ENCODE results near the gene MCC.

The MCC gene

DNA sequence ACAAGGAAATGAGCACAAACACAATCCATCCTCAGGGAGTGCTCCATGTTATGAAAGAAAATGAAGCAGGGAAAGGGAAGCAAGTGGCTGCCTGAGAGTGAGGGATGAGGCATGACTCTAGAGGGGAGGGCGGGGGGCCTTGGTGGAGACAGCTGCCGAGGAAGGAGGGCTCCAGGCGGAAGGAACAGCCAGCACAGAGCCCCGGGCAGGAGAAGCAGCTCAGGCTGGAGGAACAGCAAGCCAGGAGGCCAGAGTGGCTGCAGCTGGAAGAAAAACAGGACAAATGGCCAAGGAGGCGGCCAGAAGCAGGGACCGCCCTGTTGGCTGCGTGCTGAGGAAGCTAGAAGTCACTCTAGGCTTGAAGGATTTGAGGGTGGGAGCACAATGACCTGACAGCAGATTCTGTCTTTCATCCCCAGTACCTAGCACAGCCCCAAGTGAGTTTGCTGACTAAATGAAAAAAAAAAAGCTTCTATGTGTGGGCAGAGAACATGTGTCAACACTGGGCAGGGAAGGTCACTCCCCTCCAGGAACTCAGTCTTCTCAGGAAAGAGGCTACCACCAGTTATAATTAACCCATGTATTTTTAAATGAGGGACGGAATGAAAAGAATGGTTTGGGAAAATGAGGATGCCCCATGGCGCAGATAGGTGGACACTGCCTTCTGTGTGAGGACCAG, 368.9 kb downstream of the MCC start:
- Histone ChIP-seq H3K9ac (ENCODE audit: low read depth in 1 of 2, low read length in 2 of 2) (no peak overlapping the region), H3K4me1 (ENCODE audit: control insufficient read depth in 2 of 2, insufficient read depth in 2 of 2, low read length in 2 of 2) (no peaks in the 10 kb centered on the region), H3K9me3 (ENCODE audit: control insufficient read depth in 2 of 2, low read length in 2 of 2) (no peaks in the 10 kb centered on the region), H3K27ac (ENCODE audit: low read depth in 2 of 2, low read length in 2 of 2) (no peak overlapping the region), H3K36me3 (ENCODE audit: control insufficient read depth in 2 of 2, insufficient read depth in 2 of 2, low read length in 2 of 2) (no peaks in the 10 kb centered on the region), H3K4me3 (ENCODE audit: low read length in 2 of 2) (no peak overlapping the region), H3K27me3 (ENCODE audit: control insufficient read depth in 2 of 2, insufficient read depth in 2 of 2, low read length in 2 of 2) (no peaks in the 10 kb centered on the region)

DNA sequence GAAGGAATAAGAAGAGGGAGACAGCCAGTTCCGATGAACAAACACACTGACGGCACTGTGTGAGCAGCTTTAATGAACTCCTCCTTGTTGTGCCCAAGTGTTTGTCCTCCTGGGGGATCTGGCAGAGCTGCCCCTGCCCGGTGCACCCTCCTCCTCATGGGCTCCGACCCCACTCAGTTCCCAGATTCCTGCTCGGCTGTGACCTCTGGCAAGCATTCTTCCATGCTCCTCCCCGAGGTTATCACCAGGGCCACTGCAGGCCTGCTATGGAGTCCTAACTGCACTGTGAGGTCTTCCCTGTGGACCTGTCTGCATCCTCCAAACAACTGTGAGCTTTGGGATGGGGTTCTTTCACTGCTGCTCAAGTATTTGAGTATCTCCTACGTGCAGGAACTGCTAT, 369.5 kb downstream of the MCC start:
- H3K27ac ChIP-seq (ENCODE audit: low read depth in 2 of 2, low read length in 2 of 2) = no peak overlapping the region
- no peak overlapping the region for H3K9ac ChIP-seq (ENCODE audit: low read depth in 1 of 2, low read length in 2 of 2)

DNA sequence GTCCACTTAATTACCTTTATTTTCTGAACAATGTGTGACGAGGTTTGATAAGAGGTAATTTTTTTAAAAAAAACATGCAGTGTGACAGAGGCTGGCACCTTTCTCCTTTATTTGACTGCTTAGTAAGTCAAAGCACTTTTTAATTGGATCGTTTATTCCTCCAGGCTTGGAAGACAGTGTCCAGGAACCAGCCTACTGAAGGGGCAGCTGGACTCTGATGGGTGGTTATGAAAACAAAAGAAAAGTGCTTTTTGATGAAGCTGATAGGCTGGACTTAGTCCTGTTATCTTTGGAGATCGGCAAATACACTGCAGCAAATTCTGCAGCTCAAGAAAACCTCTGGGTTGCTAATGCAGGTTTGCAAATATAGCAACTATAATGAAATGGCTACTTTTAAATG, 370.0 kb downstream of the MCC start:
- Histone ChIP-seq H3K9me3 (ENCODE audit: control insufficient read depth in 2 of 2, low read length in 2 of 2) (no peaks in the 10 kb centered on the region), H3K36me3 (ENCODE audit: control insufficient read depth in 2 of 2, insufficient read depth in 2 of 2, low read length in 2 of 2) (no peaks in the 10 kb centered on the region), H3K27ac (ENCODE audit: low read depth in 2 of 2, low read length in 2 of 2) (no peak overlapping the region), H3K9ac (ENCODE audit: low read depth in 1 of 2, low read length in 2 of 2) (no peak overlapping the region), H3K4me1 (ENCODE audit: control insufficient read depth in 2 of 2, insufficient read depth in 2 of 2, low read length in 2 of 2) (no peaks in the 10 kb centered on the region), H3K4me3 (ENCODE audit: low read length in 2 of 2) (no peak overlapping the region), H3K27me3 (ENCODE audit: control insufficient read depth in 2 of 2, insufficient read depth in 2 of 2, low read length in 2 of 2) (no peaks in the 10 kb centered on the region)

More for the DNA sequence above, 369.5 kb downstream of the MCC start:
- H3K9me3 ChIP-seq (ENCODE audit: control insufficient read depth in 2 of 2, low read length in 2 of 2) = no peaks in the 10 kb centered on the region
- no peaks in the 10 kb centered on the region for H3K36me3 ChIP-seq (ENCODE audit: control insufficient read depth in 2 of 2, insufficient read depth in 2 of 2, low read length in 2 of 2)
- H3K4me3 ChIP-seq (ENCODE audit: low read length in 2 of 2) = no peak overlapping the region
- no peaks in the 10 kb centered on the region for H3K4me1 ChIP-seq (ENCODE audit: control insufficient read depth in 2 of 2, insufficient read depth in 2 of 2, low read length in 2 of 2)
- H3K27me3 ChIP-seq (ENCODE audit: control insufficient read depth in 2 of 2, insufficient read depth in 2 of 2, low read length in 2 of 2) = no peaks in the 10 kb centered on the region

DNA sequence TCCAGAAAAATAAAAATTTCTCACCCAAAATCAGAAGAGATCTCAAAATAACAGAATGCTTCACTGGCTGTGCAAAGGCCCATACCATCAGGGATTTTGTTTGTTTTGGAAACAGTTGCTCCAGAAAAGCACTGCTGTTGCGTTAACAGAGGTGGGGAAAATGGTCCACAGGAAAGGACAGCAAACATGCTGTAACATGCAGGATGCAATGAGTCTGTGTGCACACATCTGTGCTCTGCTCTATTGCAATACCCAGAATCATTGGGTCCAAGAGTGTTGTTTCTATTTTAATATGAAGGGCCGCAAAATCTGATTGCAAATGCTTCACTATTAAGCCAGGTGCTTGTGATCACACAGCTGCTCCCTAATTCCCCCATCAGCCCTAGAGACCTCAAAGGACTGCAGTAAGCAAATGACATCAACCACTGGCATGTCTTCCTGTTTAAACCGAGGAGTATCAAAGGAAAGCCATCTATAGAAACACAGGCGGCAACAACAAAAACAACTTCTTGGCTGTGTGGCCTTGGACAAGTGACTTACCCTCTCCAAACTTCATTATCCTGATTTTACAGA, 370.6 kb downstream of the MCC start:
- Histone ChIP-seq H3K9ac (ENCODE audit: low read depth in 1 of 2, low read length in 2 of 2) (no peak overlapping the region), H3K4me3 (ENCODE audit: low read length in 2 of 2) (no peak overlapping the region), H3K27ac (ENCODE audit: low read depth in 2 of 2, low read length in 2 of 2) (no peak overlapping the region), H3K27me3 (ENCODE audit: control insufficient read depth in 2 of 2, insufficient read depth in 2 of 2, low read length in 2 of 2) (no peaks in the 10 kb centered on the region), H3K9me3 (ENCODE audit: control insufficient read depth in 2 of 2, low read length in 2 of 2) (no peaks in the 10 kb centered on the region), H3K36me3 (ENCODE audit: control insufficient read depth in 2 of 2, insufficient read depth in 2 of 2, low read length in 2 of 2) (no peaks in the 10 kb centered on the region), H3K4me1 (ENCODE audit: control insufficient read depth in 2 of 2, insufficient read depth in 2 of 2, low read length in 2 of 2) (no peaks in the 10 kb centered on the region)

DNA sequence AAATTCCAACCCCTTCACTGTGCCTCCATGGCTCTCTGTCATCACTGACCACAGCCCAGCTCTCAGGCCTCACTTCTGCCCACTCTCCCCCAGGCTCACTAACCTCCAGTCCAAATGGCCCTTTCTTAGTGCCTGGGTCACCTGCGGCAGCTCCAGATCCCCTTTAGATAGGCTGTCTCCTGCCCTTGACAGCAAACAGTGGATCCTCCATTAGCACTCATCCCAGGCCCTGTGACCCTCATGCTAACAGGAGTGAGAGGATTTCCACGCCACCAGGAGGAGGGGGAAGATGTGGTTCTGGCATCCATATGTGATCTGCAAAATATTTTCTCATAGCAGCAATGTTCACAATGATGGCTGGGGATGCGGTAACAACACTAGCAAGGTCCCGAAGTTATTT, 372.3 kb downstream of the MCC start:
- Histone ChIP-seq H3K36me3 (ENCODE audit: control insufficient read depth in 2 of 2, insufficient read depth in 2 of 2, low read length in 2 of 2) (no peaks in the 10 kb centered on the region), H3K9me3 (ENCODE audit: control insufficient read depth in 2 of 2, low read length in 2 of 2) (no peaks in the 10 kb centered on the region), H3K9ac (ENCODE audit: low read depth in 1 of 2, low read length in 2 of 2) (no peak overlapping the region), H3K4me3 (ENCODE audit: low read length in 2 of 2) (no peak overlapping the region), H3K27ac (ENCODE audit: low read depth in 2 of 2, low read length in 2 of 2) (peak overlapping the region in 1 of 2 donors; percentile 24), H3K27me3 (ENCODE audit: control insufficient read depth in 2 of 2, insufficient read depth in 2 of 2, low read length in 2 of 2) (no peaks in the 10 kb centered on the region), H3K4me1 (ENCODE audit: control insufficient read depth in 2 of 2, insufficient read depth in 2 of 2, low read length in 2 of 2) (no peaks in the 10 kb centered on the region)

DNA sequence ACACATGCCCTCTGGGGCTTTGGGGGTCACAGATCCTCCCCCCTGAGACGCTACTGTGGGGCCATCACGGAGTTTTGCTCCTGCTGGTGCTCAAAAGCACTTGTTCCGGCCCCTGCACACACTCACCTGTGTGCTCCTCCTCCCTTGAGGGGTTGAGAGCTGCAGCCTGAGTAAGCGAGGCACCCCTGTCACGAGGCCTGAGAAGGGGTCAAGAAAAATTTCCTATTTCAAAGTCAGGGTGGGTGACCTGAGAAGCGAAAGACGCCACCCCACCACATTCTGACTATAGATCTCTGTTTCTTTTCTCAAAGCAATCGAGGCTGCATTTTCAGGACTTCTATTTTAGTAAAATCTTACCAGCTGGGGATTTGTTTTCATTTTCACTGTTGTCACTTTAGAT, 373.2 kb downstream of the MCC start:
- no peaks in the 10 kb centered on the region for H3K9me3 ChIP-seq (ENCODE audit: control insufficient read depth in 2 of 2, low read length in 2 of 2)
- H3K36me3 ChIP-seq (ENCODE audit: control insufficient read depth in 2 of 2, insufficient read depth in 2 of 2, low read length in 2 of 2) = no peaks in the 10 kb centered on the region
- H3K4me1 ChIP-seq (ENCODE audit: control insufficient read depth in 2 of 2, insufficient read depth in 2 of 2, low read length in 2 of 2) = no peaks in the 10 kb centered on the region
- H3K4me3 ChIP-seq (ENCODE audit: low read length in 2 of 2) = no peak overlapping the region
- H3K27ac ChIP-seq (ENCODE audit: low read depth in 2 of 2, low read length in 2 of 2) = peak overlapping the region in 1 of 2 donors; percentile 50
- H3K27me3 ChIP-seq (ENCODE audit: control insufficient read depth in 2 of 2, insufficient read depth in 2 of 2, low read length in 2 of 2) = no peaks in the 10 kb centered on the region
- H3K9ac ChIP-seq (ENCODE audit: low read depth in 1 of 2, low read length in 2 of 2) = no peak overlapping the region

DNA sequence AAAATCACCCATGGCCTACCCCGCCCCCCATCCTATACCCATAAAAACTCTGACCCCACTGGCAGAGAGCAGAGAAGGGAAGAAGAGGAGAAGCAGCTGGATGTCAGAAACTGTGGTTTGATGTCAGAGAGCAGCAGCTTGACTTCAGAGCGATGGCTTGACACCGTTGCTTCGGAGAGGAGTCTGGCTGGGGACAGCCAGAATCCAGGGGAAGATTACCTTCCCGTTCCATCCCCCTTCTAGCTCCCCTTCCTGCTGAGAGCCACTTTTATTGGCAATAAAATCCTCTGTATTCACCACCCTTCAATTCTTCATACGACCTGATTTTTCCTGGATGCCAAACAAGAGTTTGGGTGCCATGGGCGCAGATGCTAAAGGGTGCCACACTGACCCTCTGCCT, 373.7 kb downstream of the MCC start:
- Histone ChIP-seq H3K4me3 (ENCODE audit: low read length in 2 of 2) (no peak overlapping the region), H3K27ac (ENCODE audit: low read depth in 2 of 2, low read length in 2 of 2) (peak overlapping the region in 1 of 2 donors; percentile 26), H3K27me3 (ENCODE audit: control insufficient read depth in 2 of 2, insufficient read depth in 2 of 2, low read length in 2 of 2) (no peaks in the 10 kb centered on the region), H3K9me3 (ENCODE audit: control insufficient read depth in 2 of 2, low read length in 2 of 2) (no peaks in the 10 kb centered on the region), H3K9ac (ENCODE audit: low read depth in 1 of 2, low read length in 2 of 2) (no peak overlapping the region), H3K36me3 (ENCODE audit: control insufficient read depth in 2 of 2, insufficient read depth in 2 of 2, low read length in 2 of 2) (no peaks in the 10 kb centered on the region), H3K4me1 (ENCODE audit: control insufficient read depth in 2 of 2, insufficient read depth in 2 of 2, low read length in 2 of 2) (no peaks in the 10 kb centered on the region)

DNA sequence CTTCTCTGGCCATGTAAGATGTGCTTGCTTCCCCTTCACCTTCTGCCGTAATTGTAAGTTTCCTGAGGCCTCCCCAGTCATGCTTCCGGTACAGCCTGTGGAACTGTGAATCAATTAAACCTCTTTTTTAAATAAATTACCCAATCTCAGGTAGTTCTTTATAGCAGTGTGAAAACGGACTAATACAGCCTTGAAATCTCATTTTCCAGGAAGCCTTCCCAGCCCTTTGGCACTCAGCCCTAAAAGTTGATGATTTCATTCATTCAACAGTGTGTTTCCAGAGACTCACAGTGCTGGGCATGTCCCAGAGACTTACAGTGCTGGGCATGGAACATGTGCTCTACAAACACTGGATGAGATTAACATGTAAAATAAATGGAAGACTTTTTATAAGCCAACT, 375.8 kb downstream of the MCC start:
- Histone ChIP-seq H3K9ac (ENCODE audit: low read depth in 1 of 2, low read length in 2 of 2) (no peak overlapping the region), H3K27ac (ENCODE audit: low read depth in 2 of 2, low read length in 2 of 2) (no peak overlapping the region), H3K4me1 (ENCODE audit: control insufficient read depth in 2 of 2, insufficient read depth in 2 of 2, low read length in 2 of 2) (no peaks in the 10 kb centered on the region), H3K27me3 (ENCODE audit: control insufficient read depth in 2 of 2, insufficient read depth in 2 of 2, low read length in 2 of 2) (no peaks in the 10 kb centered on the region), H3K4me3 (ENCODE audit: low read length in 2 of 2) (no peak overlapping the region), H3K9me3 (ENCODE audit: control insufficient read depth in 2 of 2, low read length in 2 of 2) (no peaks in the 10 kb centered on the region), H3K36me3 (ENCODE audit: control insufficient read depth in 2 of 2, insufficient read depth in 2 of 2, low read length in 2 of 2) (no peaks in the 10 kb centered on the region)

DNA sequence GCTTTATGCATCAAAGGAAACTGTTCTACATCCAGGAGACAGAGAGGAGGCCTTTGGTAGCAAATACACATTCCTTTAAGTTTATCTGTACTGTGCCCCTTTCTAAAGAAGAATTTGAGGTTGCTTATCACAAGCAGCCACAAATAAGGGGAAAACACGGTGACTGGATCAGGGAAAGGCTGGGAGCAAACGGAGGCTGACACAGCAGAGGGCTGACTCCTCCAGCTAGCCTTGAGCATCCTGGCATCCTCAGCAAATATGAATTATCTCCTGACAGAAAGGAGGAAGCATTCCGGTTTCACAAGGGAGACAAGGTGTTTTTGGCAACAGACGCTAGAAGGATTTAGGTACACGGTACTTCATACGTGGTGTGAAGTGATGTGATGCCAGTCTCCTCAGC, 378.1 kb downstream of the MCC start:
- H3K4me1 ChIP-seq (ENCODE audit: control insufficient read depth in 2 of 2, insufficient read depth in 2 of 2, low read length in 2 of 2) = no peaks in the 10 kb centered on the region

DNA sequence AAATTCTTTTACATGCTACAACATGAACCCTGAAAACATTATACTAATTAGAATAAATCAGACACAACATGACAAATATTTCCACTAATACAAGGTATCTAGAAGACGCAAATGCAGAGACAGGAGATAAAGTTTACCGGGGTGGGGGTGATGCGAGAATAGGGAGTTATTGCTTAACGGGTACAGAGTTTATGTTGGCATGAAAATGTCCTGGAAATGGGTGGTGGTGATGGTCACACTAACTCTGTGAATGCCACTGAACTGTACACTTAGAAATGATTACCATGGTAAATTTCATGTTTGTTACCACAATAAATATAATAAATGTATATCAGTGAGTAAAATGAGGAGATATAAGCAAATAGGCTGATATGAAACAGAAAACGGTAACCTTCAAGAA, 378.9 kb downstream of the MCC start:
- Histone ChIP-seq H3K4me1 (ENCODE audit: control insufficient read depth in 2 of 2, insufficient read depth in 2 of 2, low read length in 2 of 2) (no peaks in the 10 kb centered on the region), H3K36me3 (ENCODE audit: control insufficient read depth in 2 of 2, insufficient read depth in 2 of 2, low read length in 2 of 2) (no peaks in the 10 kb centered on the region), H3K4me3 (ENCODE audit: low read length in 2 of 2) (no peak overlapping the region), H3K9me3 (ENCODE audit: control insufficient read depth in 2 of 2, low read length in 2 of 2) (no peaks in the 10 kb centered on the region), H3K9ac (ENCODE audit: low read depth in 1 of 2, low read length in 2 of 2) (no peak overlapping the region), H3K27ac (ENCODE audit: low read depth in 2 of 2, low read length in 2 of 2) (no peak overlapping the region), H3K27me3 (ENCODE audit: control insufficient read depth in 2 of 2, insufficient read depth in 2 of 2, low read length in 2 of 2) (no peaks in the 10 kb centered on the region)

More for the DNA sequence above, 378.1 kb downstream of the MCC start:
- Histone ChIP-seq H3K4me3 (ENCODE audit: low read length in 2 of 2) (no peak overlapping the region), H3K27ac (ENCODE audit: low read depth in 2 of 2, low read length in 2 of 2) (no peak overlapping the region), H3K27me3 (ENCODE audit: control insufficient read depth in 2 of 2, insufficient read depth in 2 of 2, low read length in 2 of 2) (no peaks in the 10 kb centered on the region), H3K9me3 (ENCODE audit: control insufficient read depth in 2 of 2, low read length in 2 of 2) (no peaks in the 10 kb centered on the region), H3K36me3 (ENCODE audit: control insufficient read depth in 2 of 2, insufficient read depth in 2 of 2, low read length in 2 of 2) (no peaks in the 10 kb centered on the region), H3K9ac (ENCODE audit: low read depth in 1 of 2, low read length in 2 of 2) (no peak overlapping the region)

All from mucosa of rectum (tissue), 2 donors.